Activated naive CD8-positive, alpha-beta T cell treated with anti-CD3 and anti-CD28 coated beads, Interleukin-2, amount 10 ng/mL, durations not matched to agents 7 days and 5 days (primary cell): ENCODE measurements around the gene ODF4. TPM values are rescaled to one million over a fixed set of nuclear protein-coding genes. Genes with fewer than 3 reads are reported as not detected.
A peak's percentile ranks its signal among the peaks of the same experiment; 100 is the strongest.
"Not testable (repeated sequence)": the region's sequence is repeated elsewhere in the genome, so short reads cannot be mapped to it uniquely, and the experiment has no call there.

Experiments
- ATAC-seq: fragments of 150-1000 bp; cut with Tn5 transposase; one replicate; pipeline ENCODE4 v1.10.0; 2021; ENCODE audit warnings: low read depth, moderate library complexity
- POLR2A ChIA-PET: fragments of 350-600 bp; sonication (Branson Sonifier 250); formaldehyde crosslinking; loops from one replicate; lab custom pipeline; 2021; ENCODE audit warnings: antibody characterized with exemption; lab: Charles Lee
- DNase-seq: peaks from one replicate; pipeline ENCODE4 v3.0.0; 2021
- H3K27ac Mint-ChIP-seq: one replicate; pipeline ENCODE4 v1.8.0; 2022; ENCODE audit warnings: mild to moderate bottlenecking, mixed read lengths
- H3K27me3 Mint-ChIP-seq: one replicate; pipeline ENCODE4 v1.8.0; 2022; ENCODE audit warnings: mild to moderate bottlenecking, moderate library complexity, mixed read lengths
- H3K36me3 Mint-ChIP-seq: one replicate; pipeline ENCODE4 v1.8.0; 2021; ENCODE audit warnings: mild to moderate bottlenecking, mixed read lengths
- H3K4me1 Mint-ChIP-seq: one replicate; pipeline ENCODE4 v1.8.0; 2021; ENCODE audit warnings: mixed read lengths
- H3K4me3 Mint-ChIP-seq: one replicate; pipeline ENCODE4 v1.8.0; 2022; ENCODE audit warnings: mild to moderate bottlenecking, moderate library complexity, mixed read lengths
- H3K9me3 Mint-ChIP-seq: one replicate; pipeline ENCODE4 v1.8.0; 2021; ENCODE audit warnings: mixed read lengths
- total RNA-seq, 2 experiments: library from RNA; stranded (reverse); gene quantifications; one replicate each; pipeline ENCODE4 v1.2.3, GENCODE V29; 2021

ODF4 gene
- total RNA-seq, 2 experiments from 2014 or later: not detected

DNA sequence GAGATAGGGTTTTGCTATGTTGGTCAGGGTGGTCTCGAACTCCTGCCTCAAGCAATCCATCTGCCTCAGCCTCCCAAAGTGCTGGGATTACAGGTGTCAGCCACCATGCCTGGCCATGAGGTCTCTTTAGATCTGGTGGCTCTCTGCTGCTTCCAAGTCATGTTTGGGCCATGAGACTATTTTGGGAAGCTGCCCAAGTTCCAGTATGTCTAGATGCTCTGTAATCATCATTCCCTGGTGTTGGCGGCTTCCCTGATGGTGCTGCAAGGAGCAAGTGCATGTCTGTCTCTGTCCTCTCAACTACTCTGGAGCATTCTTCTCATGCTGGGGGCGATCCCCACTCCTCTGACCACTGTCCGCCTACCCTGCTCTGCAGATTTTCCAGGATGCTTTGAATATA lies 6.4 kb upstream of the ODF4 start:
- no peak overlapping the region for H3K27ac Mint-ChIP-seq
- no peaks in the 10 kb centered on the region for H3K36me3 Mint-ChIP-seq
- POLR2A ChIA-PET: no interaction called here
- no peak overlapping the region for H3K4me3 Mint-ChIP-seq
- peaks cover 8% of the 10 kb centered on the region for H3K4me1 Mint-ChIP-seq
- no peak for DNase-seq
- H3K27me3 Mint-ChIP-seq: peaks cover 7% of the 10 kb centered on the region
- H3K9me3 Mint-ChIP-seq: no peaks in the 10 kb centered on the region
- no peak for ATAC-seq

DNA sequence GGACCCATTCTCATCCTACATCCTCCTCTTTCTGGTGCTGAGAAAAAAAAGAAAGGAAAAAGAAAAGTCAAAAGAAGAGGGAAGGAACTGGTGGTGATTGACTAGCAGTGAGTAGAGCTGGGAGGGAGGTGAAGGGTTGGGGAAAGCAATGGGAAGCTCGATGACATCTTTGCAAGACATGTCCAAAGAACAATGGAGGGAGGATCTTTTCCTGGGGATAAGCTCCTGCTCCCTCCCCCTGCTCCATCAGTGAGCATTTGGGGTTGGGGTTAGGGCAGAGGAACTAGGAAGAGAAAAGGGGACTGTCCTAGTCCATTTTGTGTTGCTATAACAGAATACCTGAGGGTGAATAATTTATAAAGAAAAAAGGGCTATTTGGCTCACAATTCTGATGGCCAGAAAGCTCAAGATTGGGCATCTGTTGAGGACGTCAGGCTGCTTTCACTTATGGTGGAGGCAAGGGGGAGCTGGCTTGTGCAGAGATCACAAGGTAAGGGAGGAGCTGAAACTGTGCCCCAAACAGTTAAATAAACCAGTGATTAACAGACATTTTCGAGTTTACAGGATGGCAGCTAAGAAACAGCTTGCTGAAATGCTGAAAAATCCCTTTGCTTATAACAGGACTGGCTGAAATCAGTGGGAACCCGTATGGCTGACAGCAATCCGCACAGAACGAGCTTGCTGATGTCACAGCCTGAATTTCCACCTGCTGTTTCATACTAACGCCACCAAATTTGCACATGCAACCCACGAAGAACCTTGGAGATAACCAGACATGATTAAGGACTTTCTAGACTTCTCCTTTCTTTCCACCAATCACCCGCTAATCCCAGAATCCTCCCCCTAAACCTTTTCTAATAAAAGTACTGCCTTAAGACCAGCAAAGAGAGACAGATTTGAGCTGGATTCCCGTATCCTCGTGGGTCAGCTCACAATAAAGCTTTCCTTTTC lies 1.6 kb upstream of the ODF4 start:
- no peaks in the 10 kb centered on the region for H3K36me3 Mint-ChIP-seq
- DNase-seq (no peak), ATAC-seq (no peak)
- peaks cover 10% of the 10 kb centered on the region for H3K27me3 Mint-ChIP-seq
- no peak overlapping the region for H3K27ac Mint-ChIP-seq
- H3K9me3 Mint-ChIP-seq: no peaks in the 10 kb centered on the region
- POLR2A ChIA-PET: interaction anchor here (0.5 to 1.7 kb wide), 3 partner anchors 9 to 1062 kb away, joined by 3 to 6 read pairs (median 4); partner anchors contain the start of gene KRABD2
- H3K4me1 Mint-ChIP-seq: peaks cover 12% of the 10 kb centered on the region
- peak overlapping the region; percentile 18 for H3K4me3 Mint-ChIP-seq

DNA sequence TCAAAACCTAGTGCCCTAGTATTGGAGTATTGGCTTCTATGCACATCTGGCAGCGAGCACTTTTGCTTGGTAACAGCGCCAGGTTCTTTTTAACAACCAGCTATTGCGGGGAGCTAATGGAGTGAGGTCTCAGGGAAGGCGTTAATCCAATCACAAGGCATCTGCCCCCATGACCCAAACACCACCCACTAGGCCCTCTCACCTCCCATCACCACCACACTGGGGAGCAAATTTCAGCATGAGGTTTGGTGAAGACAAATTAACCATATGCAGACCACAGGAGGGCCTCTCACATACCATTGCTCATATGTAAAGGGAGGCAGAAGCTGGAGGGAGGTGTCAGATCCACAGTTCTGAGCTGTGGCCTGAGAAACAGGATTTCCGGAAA lies 893 bp upstream of the ODF4 start:
- POLR2A ChIA-PET: interaction anchor here (1.2 to 1.7 kb wide), 2 partner anchors 9 to 37 kb away, joined by 3 to 6 read pairs; partner anchors contain the start of gene KRABD2
- peaks cover 12% of the 10 kb centered on the region for H3K27me3 Mint-ChIP-seq
- no peak overlapping the region for H3K4me3 Mint-ChIP-seq
- H3K27ac Mint-ChIP-seq: no peak overlapping the region
- no peaks in the 10 kb centered on the region for H3K9me3 Mint-ChIP-seq
- peaks cover 12% of the 10 kb centered on the region for H3K4me1 Mint-ChIP-seq
- DNase-seq (no peak), ATAC-seq (no peak)
- no peaks in the 10 kb centered on the region for H3K36me3 Mint-ChIP-seq

DNA sequence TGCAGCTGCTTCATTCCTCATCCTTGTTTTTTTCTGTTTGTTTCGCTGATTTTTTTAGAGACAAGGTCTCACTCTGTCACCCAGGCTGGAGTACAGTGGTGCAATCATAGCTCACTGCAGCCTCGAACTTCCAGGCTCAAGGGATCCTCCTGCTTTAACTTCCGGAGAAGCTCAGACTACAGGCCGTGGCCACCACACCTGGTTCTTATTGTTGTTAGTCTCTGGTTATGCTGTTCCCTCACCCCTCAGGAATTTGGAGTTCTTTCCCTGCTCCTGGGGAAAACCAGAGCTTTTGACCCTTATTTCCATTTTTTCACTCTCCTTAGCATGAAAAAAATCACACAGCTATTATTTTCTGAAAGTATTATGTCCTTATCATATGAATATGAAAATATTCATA lies 1.8 kb downstream of the ODF4 start:
- POLR2A ChIA-PET: no interaction called here
- Mint-ChIP-seq H3K36me3 (no peaks in the 10 kb centered on the region), H3K4me3 (no peak overlapping the region), H3K27ac (no peak overlapping the region), H3K9me3 (no peaks in the 10 kb centered on the region), H3K4me1 (peaks cover 28% of the 10 kb centered on the region), H3K27me3 (peaks cover 36% of the 10 kb centered on the region)
- no peak for ATAC-seq
- no peak for DNase-seq

DNA sequence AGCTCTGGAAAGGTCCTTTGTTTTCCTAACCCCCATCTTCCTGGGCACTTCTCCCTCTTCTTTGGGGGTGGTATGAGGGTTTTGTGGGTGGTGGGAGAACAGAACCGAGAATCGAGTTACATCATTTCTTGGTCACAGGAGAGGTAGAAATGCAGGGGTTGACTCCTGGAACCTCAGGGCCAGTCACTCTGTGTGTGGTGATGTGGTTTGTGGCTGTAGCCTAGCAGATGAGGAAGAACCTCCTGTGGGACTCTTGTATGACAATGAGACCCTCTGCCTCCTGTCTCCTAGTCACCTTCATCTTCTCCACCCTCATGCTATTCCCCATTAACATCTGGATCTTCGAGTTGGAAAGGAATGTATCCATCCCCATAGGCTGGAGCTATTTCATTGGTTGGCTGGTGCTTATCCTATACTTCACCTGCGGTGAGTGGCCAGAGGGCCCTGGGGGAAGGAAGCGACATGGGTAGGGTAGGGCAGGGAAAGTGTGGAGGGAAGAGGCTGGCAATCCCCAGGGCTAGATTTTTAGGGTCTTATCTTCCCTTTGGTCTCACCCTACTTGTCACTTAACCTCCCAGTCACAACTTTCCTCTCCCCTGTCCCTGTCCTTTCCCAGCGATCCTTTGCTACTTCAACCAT lies 5.5 kb downstream of the ODF4 start:
- Mint-ChIP-seq H3K4me1 (peaks cover 18% of the 10 kb centered on the region), H3K27ac (no peak overlapping the region), H3K36me3 (no peaks in the 10 kb centered on the region), H3K9me3 (no peaks in the 10 kb centered on the region), H3K4me3 (no peak overlapping the region), H3K27me3 (peaks cover 53% of the 10 kb centered on the region)
- DNase-seq (no peak), ATAC-seq (peak; percentile 22)
- POLR2A ChIA-PET: no interaction called here

DNA sequence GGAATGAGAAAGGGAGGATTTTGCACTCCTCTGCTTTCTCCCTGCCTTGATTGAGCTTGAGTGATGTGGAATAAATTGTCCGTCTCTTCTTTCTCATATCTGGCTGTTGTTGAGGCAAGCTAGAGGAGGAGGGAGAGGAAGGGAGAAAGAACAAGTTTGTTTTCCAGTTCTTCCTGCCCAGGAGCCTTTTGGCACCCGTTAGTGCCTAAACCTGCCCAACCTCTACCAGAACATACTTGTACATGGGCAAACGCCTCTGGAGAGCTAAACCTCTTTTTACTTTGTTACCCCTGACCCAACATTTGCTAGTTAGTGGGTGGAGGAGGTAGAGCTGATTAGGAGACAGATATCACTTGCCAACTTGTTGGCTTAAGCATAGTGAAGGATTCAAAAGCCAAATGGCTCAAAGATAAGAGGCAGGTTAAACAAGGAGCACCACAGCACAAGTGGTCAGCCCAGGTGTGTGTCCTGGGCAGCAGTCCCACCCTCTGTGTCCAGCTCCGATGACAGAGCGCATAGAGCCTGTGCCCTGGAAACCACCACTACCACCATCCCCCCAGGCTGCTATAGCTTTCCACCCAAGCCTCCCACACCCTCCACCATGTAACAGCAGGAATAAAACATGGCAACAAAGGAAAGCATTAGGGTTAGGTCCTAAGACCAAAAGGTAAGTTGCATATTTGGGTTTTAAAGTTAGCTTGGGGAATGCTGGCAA lies 6.5 kb downstream of the ODF4 start:
- ATAC-seq: no peak
- Mint-ChIP-seq H3K4me1 (peaks cover 18% of the 10 kb centered on the region), H3K4me3 (no peak overlapping the region), H3K9me3 (no peaks in the 10 kb centered on the region), H3K27ac (no peak overlapping the region), H3K27me3 (peaks cover 53% of the 10 kb centered on the region), H3K36me3 (no peaks in the 10 kb centered on the region)
- no peak for DNase-seq
- POLR2A ChIA-PET: no interaction called here

DNA sequence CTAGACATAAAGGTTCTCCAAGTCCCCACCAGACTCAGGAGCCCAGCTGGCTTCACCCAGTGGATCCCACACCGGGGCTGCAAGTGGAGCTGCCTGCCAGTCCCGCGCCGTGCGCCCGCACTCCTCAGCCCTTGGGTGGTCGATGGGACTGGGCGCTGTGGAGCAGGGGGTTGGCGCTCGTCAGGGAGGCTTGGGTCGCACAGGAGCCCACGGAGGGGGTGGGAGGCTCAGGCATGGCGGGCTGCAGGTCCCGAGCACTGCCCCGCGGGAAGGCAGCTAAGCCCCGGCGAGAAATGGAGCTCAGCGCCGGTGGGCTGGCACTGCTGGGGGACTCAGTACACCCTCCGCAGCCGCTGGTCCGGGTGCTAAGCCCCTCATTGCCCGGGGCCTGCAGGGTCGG lies 7.4 kb downstream of the ODF4 start:
- not testable (repeated sequence) for H3K9me3 Mint-ChIP-seq, H3K4me3 Mint-ChIP-seq, DNase-seq, H3K27ac Mint-ChIP-seq, ATAC-seq, H3K36me3 Mint-ChIP-seq
- Mint-ChIP-seq H3K27me3 (peaks cover 52% of the 10 kb centered on the region), H3K4me1 (peaks cover 18% of the 10 kb centered on the region)
- POLR2A ChIA-PET: interaction anchor here (0.8 kb wide), 1 partner anchor 9 kb away, joined by 3 read pairs; no protein-coding TSS in a partner anchor

DNA sequence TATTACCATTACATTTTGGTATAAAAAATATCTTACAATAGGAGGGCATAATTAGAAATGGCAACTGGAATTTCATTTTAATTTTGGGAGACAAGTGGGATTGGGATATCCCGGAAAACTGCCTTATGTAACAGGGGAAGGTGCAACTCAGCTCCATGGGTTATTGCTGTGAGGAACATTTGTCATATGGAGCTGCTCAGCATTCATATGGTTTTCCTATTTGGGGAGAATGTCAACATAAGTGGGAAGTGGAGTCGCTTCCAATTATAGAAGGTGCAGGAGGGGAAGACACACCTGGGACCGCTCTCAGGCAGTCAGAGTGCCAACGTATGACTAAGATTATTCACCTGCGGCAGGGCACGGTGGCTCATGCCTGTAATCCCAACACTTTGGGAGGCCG lies 10.7 kb downstream of the ODF4 start:
- POLR2A ChIA-PET: no interaction called here
- no peaks in the 10 kb centered on the region for H3K9me3 Mint-ChIP-seq

DNA sequence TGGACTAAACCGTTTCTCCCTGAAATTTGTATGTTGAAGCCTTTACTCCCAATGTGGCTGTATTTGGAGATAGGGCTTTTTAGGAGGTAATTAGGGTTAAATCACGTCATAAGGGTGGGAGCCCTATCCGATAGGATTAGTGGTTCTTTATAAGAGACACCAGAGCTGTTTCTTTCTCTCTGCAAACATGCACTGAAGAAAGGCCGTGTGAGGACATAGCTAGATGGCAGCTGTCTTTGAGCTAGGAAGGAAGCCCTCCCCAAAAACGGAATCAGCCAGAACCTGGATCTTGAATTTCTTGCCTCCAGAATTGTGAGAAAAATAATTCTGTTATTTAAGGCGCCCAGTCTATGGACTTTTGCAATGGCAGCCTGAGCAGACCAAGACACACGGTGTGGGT lies 14.1 kb downstream of the ODF4 start:
- H3K4me1 Mint-ChIP-seq: no peaks in the 10 kb centered on the region

More for the DNA sequence above, 10.7 kb downstream of the ODF4 start:
- DNase-seq: no peak
- no peak overlapping the region for H3K4me3 Mint-ChIP-seq
- peaks cover 8% of the 10 kb centered on the region for H3K4me1 Mint-ChIP-seq
- H3K27me3 Mint-ChIP-seq: peaks cover 32% of the 10 kb centered on the region
- no peaks in the 10 kb centered on the region for H3K36me3 Mint-ChIP-seq
- no peak for ATAC-seq
- no peak overlapping the region for H3K27ac Mint-ChIP-seq

DNA sequence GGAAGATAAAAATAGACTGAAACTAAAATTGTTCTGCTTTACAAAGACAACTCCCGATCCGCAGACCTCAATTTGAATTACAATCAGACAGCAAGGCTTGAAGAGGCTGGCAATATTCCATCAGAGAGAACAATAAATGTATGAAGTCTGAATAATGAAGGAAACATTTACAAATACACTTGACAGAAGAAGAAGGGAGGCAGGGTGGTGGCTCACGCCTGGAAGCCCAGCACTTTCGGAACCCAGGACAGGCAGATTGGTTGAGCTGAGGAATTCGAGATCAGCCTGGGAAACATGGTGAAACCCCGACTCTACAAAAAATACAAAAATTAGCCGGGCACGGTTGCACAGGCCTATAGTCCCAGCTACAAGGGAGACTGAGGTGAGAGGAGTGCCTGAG lies 14.6 kb downstream of the ODF4 start:
- POLR2A ChIA-PET: no interaction called here
- H3K27ac Mint-ChIP-seq: no peak overlapping the region
- H3K9me3 Mint-ChIP-seq: no peaks in the 10 kb centered on the region
- no peaks in the 10 kb centered on the region for H3K36me3 Mint-ChIP-seq
- DNase-seq (no peak), ATAC-seq (no peak)
- no peaks in the 10 kb centered on the region for H3K4me1 Mint-ChIP-seq
- H3K27me3 Mint-ChIP-seq: peaks cover 6% of the 10 kb centered on the region
- no peak overlapping the region for H3K4me3 Mint-ChIP-seq

More for the DNA sequence above, 14.1 kb downstream of the ODF4 start:
- Mint-ChIP-seq H3K27me3 (peaks cover 6% of the 10 kb centered on the region), H3K36me3 (no peaks in the 10 kb centered on the region), H3K27ac (no peak overlapping the region), H3K4me3 (no peak overlapping the region), H3K9me3 (no peaks in the 10 kb centered on the region)
- DNase-seq: no peak
- ATAC-seq: no peak
- POLR2A ChIA-PET: no interaction called here

DNA sequence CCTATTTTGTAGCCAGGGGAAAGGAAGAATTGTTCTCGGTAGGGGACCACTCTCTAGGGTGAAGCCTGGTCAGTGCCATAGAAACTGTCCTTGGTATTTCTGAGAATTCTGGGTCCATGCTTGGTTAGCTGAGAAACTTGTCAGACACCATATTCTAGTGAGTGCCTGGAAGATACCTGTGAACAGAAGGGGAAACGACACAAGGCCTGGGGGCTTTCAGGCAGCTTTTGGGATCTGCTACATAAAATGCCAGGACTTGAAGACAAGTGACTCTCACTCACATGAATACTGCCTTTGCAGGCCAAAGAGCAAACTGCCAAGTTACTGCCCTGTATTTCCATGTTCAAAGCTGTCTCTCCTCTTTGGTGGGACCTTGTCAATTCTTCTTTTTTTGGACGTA lies 18.3 kb downstream of the ODF4 start:
- H3K27ac Mint-ChIP-seq: no peak overlapping the region
- POLR2A ChIA-PET: no interaction called here

DNA sequence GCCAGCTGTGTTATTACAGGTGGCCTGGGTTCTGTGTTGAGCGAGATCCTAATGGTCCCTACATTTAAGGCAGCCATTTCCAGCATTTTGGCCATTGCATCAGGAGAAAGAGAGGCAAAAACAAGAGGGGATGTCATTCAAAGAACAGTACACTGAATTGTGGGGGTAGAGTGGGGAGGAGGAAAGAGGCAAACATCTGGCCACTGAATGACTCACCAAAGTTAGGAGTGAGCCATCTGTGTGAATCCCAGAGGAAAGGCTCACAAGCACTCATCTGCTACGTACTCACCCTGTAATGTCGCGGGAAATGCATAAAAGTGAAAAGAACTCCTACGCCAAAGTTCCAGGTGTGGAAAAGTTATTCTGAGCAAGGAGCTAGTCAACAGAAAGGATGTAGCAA lies 20.1 kb downstream of the ODF4 start:
- no peaks in the 10 kb centered on the region for H3K9me3 Mint-ChIP-seq
- H3K4me3 Mint-ChIP-seq: no peak overlapping the region
- H3K27me3 Mint-ChIP-seq: peaks cover 2% of the 10 kb centered on the region
- no peak for DNase-seq
- no peak for ATAC-seq
- H3K36me3 Mint-ChIP-seq: no peaks in the 10 kb centered on the region
- H3K4me1 Mint-ChIP-seq: peaks cover 11% of the 10 kb centered on the region
- POLR2A ChIA-PET: interaction anchor here (0.6 kb wide), 2 partner anchors 87 to 583 kb away, joined by 3 read pairs; no protein-coding TSS in a partner anchor
- no peak overlapping the region for H3K27ac Mint-ChIP-seq

More for the DNA sequence above, 18.3 kb downstream of the ODF4 start:
- DNase-seq: no peak
- Mint-ChIP-seq H3K9me3 (no peaks in the 10 kb centered on the region), H3K36me3 (no peaks in the 10 kb centered on the region), H3K4me1 (peaks cover 11% of the 10 kb centered on the region), H3K27me3 (peaks cover 2% of the 10 kb centered on the region), H3K4me3 (no peak overlapping the region)
- ATAC-seq: no peak

DNA sequence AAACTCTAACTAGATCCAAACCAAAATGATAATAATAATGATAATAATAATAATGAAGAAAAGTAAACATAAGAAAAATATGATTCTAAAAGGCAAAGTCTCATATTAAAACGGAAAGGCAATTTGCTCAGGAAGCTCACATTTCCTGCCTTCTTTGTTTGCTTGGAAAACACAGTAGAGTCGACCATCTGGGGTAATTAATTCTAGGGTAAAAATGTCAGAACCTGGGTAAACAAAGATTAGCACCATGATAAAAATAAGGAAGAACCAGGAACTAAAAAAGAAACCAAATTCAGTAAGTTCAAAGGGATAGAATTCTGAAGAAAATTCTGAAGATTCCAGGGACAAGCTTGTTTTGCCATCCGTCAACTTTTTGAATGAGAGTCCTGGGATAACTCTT lies 20.6 kb downstream of the ODF4 start:
- peaks cover 2% of the 10 kb centered on the region for H3K27me3 Mint-ChIP-seq
- ATAC-seq (no peak), DNase-seq (no peak)
- no peak overlapping the region for H3K27ac Mint-ChIP-seq
- H3K9me3 Mint-ChIP-seq: no peaks in the 10 kb centered on the region
- POLR2A ChIA-PET: interaction anchor here (0.6 to 2.3 kb wide), 3 partner anchors 16 to 541 kb away, joined by 3 to 10 read pairs (median 3); partner anchors contain the start of gene KRABD2
- no peak overlapping the region for H3K4me3 Mint-ChIP-seq
- H3K36me3 Mint-ChIP-seq: no peaks in the 10 kb centered on the region
- H3K4me1 Mint-ChIP-seq: peaks cover 11% of the 10 kb centered on the region
